ENCODE results near the gene VIPR2. TPM values are rescaled to one million over a fixed set of nuclear protein-coding genes. Genes with fewer than 3 reads are reported as not detected.
A peak's percentile ranks its signal among the peaks of the same experiment; 100 is the strongest.
"Not testable (repeated sequence)": the region's sequence is repeated elsewhere in the genome, so short reads cannot be mapped to it uniquely, and the experiment has no call there.

The VIPR2 gene
- total and polyA plus RNA-seq, 8 donors, result 0.28 to 0.80 (median 0.44) TPM

- no peak for DNase-seq
- ATAC-seq, result no peak
- Histone ChIP-seq H3K4me3 (no peak overlapping the region), H3K36me3 (no peaks in the 10 kb centered on the region), H3K9me3 (peaks cover 0 to 24% of the 10 kb centered on the region in 2 donors), H3K27me3 (no peaks in the 10 kb centered on the region), H3K4me1 (no peaks in the 10 kb centered on the region), H3K27ac (no peak overlapping the region)
- no peak for TF ChIP-seq CTCF (IDR thresholded peaks at IDR 0.05)
- intact Hi-C loops (cut with DNase I), result no loop called here
Observed at GRCh38 chr7:159172400-159172799, 27.7 kb upstream of the VIPR2 start.

GRCh38 chr7:159169391-159169790 is 24.7 kb upstream of the VIPR2 start:
- no peak overlapping the region for H3K27ac ChIP-seq
- no peaks in the 10 kb centered on the region for H3K4me1 ChIP-seq
- no peak overlapping the region for H3K4me3 ChIP-seq
- peaks cover 0 to 14% of the 10 kb centered on the region in 2 donors for H3K9me3 ChIP-seq
- no peak for TF ChIP-seq CTCF (IDR thresholded peaks at IDR 0.05)
- H3K27me3 ChIP-seq, result no peaks in the 10 kb centered on the region
- DNase-seq, result no peak
- intact Hi-C loops (cut with DNase I), result no loop called here
- no peaks in the 10 kb centered on the region for H3K36me3 ChIP-seq
- no peak for ATAC-seq

- H3K4me3 ChIP-seq, result no peak overlapping the region
- ATAC-seq, result no peak
- no peaks in the 10 kb centered on the region for H3K36me3 ChIP-seq
Observed at GRCh38 chr7:159167139-159167538, 22.5 kb upstream of the VIPR2 start.

GRCh38 chr7:159166530-159166929 is 21.9 kb upstream of the VIPR2 start:
- H3K4me1 ChIP-seq, result no peaks in the 10 kb centered on the region
- H3K36me3 ChIP-seq, result no peaks in the 10 kb centered on the region
- no peak overlapping the region for H3K4me3 ChIP-seq
- DNase-seq (no peak), ATAC-seq (no peak)
- intact Hi-C loops (cut with DNase I), result no loop called here
- H3K27ac ChIP-seq, result no peak overlapping the region
- no peak for TF ChIP-seq CTCF (IDR thresholded peaks at IDR 0.05)
- H3K27me3 ChIP-seq, result no peaks in the 10 kb centered on the region
- H3K9me3 ChIP-seq, result peaks cover 0 to 6% of the 10 kb centered on the region in 2 donors

More at GRCh38 chr7:159167139-159167538, 22.5 kb upstream of the VIPR2 start:
- Histone ChIP-seq H3K9me3 (peaks cover 0 to 6% of the 10 kb centered on the region in 2 donors), H3K27me3 (no peaks in the 10 kb centered on the region), H3K27ac (no peak overlapping the region), H3K4me1 (no peaks in the 10 kb centered on the region)
- DNase-seq, result peak in 1 of 4 donors; percentile 57
- intact Hi-C loops (cut with DNase I), result no loop called here
- TF ChIP-seq CTCF (IDR thresholded peaks at IDR 0.05), result no peak

GRCh38 chr7:159165352-159165751 is 20.7 kb upstream of the VIPR2 start:
- ATAC-seq, result no peak

GRCh38 chr7:159163703-159164301 is 19.1 kb upstream of the VIPR2 start:
- H3K27ac ChIP-seq; DNase-seq; intact Hi-C loops (cut with DNase I); ATAC-seq; H3K36me3 ChIP-seq; H3K4me3 ChIP-seq; H3K9me3 ChIP-seq; H3K4me1 ChIP-seq; H3K27me3 ChIP-seq: not testable (repeated sequence)

More at GRCh38 chr7:159165352-159165751, 20.7 kb upstream of the VIPR2 start:
- no peaks in the 10 kb centered on the region for H3K4me1 ChIP-seq
- H3K27me3 ChIP-seq, result no peaks in the 10 kb centered on the region
- no peak overlapping the region for H3K27ac ChIP-seq
- no peak for TF ChIP-seq CTCF (IDR thresholded peaks at IDR 0.05)
- intact Hi-C loops (cut with DNase I), result no loop called here
- no peaks in the 10 kb centered on the region for H3K36me3 ChIP-seq
- H3K9me3 ChIP-seq, result peaks cover 0 to 4% of the 10 kb centered on the region in 2 donors
- no peak for DNase-seq
- no peak overlapping the region for H3K4me3 ChIP-seq

- ATAC-seq; H3K9me3 ChIP-seq; H3K4me3 ChIP-seq; H3K27me3 ChIP-seq; H3K4me1 ChIP-seq; DNase-seq; H3K27ac ChIP-seq; intact Hi-C loops (cut with DNase I); H3K36me3 ChIP-seq: not testable (repeated sequence)
Observed at GRCh38 chr7:159162050-159162626, 17.5 kb upstream of the VIPR2 start.
